Epithelial cell of umbilical artery (primary cell): ENCODE results near the gene DPH5. TPM values are rescaled to one million over a fixed set of nuclear protein-coding genes. Genes with fewer than 3 reads are reported as not detected.

Experiments used
- total RNA-seq: library from RNA; depleted of rRNA; stranded (reverse); fragments of >200 nt; gene quantifications from 2 replicates; pipeline ENCODE4 v1.2.3, GENCODE V29; 2014

The DPH5 gene
- 22.7 and 24.3 TPM in 2 replicates for total RNA-seq

GRCh38 chr1:101025657-101026429 lies at the start of gene DPH5:
Gene DPH5, minus strand, starts transcription at chr1:101025784. Its CDS starts 341 bp downstream, at chr1:101025443.

Other genes with a start within 250 kb of the DPH5 start
- gene EXTL2, start 130.9 kb downstream of the DPH5 start, total RNA-seq: 24.0 and 32.8 TPM in 2 replicates
- 38.3 and 58.2 TPM in 2 replicates for gene SLC30A7, start 129.7 kb downstream of the DPH5 start, total RNA-seq
- 159 and 166 TPM in 2 replicates for gene S1PR1, start 211.2 kb upstream of the DPH5 start, total RNA-seq